GM23338 (cell line): ENCODE results near the gene NRG3. TPM values are rescaled to one million over a fixed set of nuclear protein-coding genes. Genes with fewer than 3 reads are reported as not detected.

Experiments used
- ATAC-seq: fragments of 200-7000 bp; cut with Tn5 transposase; 3 replicates; pipeline ENCODE4 v1.9.1; 2020
- DNase-seq: peaks from one replicate; pipeline ENCODE4 v3.0.0-alpha.2; 2015; ENCODE audit warnings: low spot score
- H2AFZ ChIP-seq: fragments of 200-600 bp; sonication (generic); 2 replicates; pipeline ENCODE4 v1.8.0; 2016; ENCODE audit warnings: antibody characterized with exemption, mild to moderate bottlenecking, moderate library complexity
- H3F3A ChIP-seq: fragments of 200-600 bp; sonication (generic); replicated peaks from 2 replicates; pipeline ENCODE4 v1.8.0; 2017; ENCODE audit warnings: antibody characterized with exemption, mixed run types, low read depth
- H3K27ac ChIP-seq: fragments of 200-600 bp; sonication (generic); 2 replicates; pipeline ENCODE4 v1.6.1; 2016; ENCODE audit warnings: low read depth
- H3K27me3 ChIP-seq: fragments of 200-600 bp; sonication (generic); 2 replicates; pipeline ENCODE4 v1.8.0; 2016; ENCODE audit warnings: mild to moderate bottlenecking, mixed run types, moderate library complexity; ENCODE audit not compliant: insufficient read depth
- H3K36me3 ChIP-seq: fragments of 200-600 bp; sonication (generic); 2 replicates; pipeline ENCODE4 v1.8.0; 2016; ENCODE audit warnings: mild to moderate bottlenecking; ENCODE audit not compliant: insufficient read depth
- H3K4me1 ChIP-seq: fragments of 200-600 bp; sonication (generic); 2 replicates; pipeline ENCODE4 v1.8.0; 2016; ENCODE audit warnings: mild to moderate bottlenecking, moderate library complexity; ENCODE audit not compliant: insufficient read depth
- H3K4me2 ChIP-seq: fragments of 200-600 bp; sonication (generic); 2 replicates; pipeline ENCODE4 v1.7.1; 2017; ENCODE audit warnings: mixed run types
- H3K4me3 ChIP-seq: fragments of 200-600 bp; sonication (generic); 2 replicates; pipeline ENCODE4 v1.6.1; 2016; ENCODE audit warnings: mixed run types
- H3K79me2 ChIP-seq: fragments of 200-600 bp; sonication (generic); replicated peaks from 2 replicates; pipeline ENCODE4 v1.8.0; 2017; ENCODE audit warnings: mild to moderate bottlenecking; ENCODE audit not compliant: insufficient read depth
- H3K9me2 ChIP-seq: fragments of 200-600 bp; sonication (generic); 2 replicates; pipeline ENCODE4 v1.8.0; 2017; ENCODE audit not compliant: insufficient read depth
- H4K20me1 ChIP-seq: fragments of 200-600 bp; sonication (generic); replicated peaks from 2 replicates; pipeline ENCODE4 v1.8.0; 2017; ENCODE audit warnings: mild to moderate bottlenecking; ENCODE audit not compliant: insufficient read depth
- H3K27ac Mint-ChIP-seq: 2 replicates; pipeline ENCODE4 v1.8.0; 2020; ENCODE audit warnings: inconsistent platforms, mild to moderate bottlenecking, moderate library complexity, mixed read lengths
- H3K27me3 Mint-ChIP-seq: 3 replicates; pipeline ENCODE4 v1.8.0; 2022; ENCODE audit warnings: low read depth, mild to moderate bottlenecking, moderate library complexity, mixed read lengths, inconsistent platforms; ENCODE audit not compliant: insufficient read depth, poor library complexity
- H3K36me3 Mint-ChIP-seq: 3 replicates; pipeline ENCODE4 v1.8.0; 2021; ENCODE audit warnings: low read depth, mild to moderate bottlenecking, inconsistent platforms, moderate library complexity, mixed read lengths
- H3K4me1 Mint-ChIP-seq: 3 replicates; pipeline ENCODE4 v1.8.0; 2020; ENCODE audit warnings: mild to moderate bottlenecking, inconsistent platforms, mixed read lengths
- H3K4me3 Mint-ChIP-seq: 3 replicates; pipeline ENCODE4 v1.8.0; 2021; ENCODE audit warnings: moderate library complexity, mild to moderate bottlenecking, inconsistent platforms, mixed read lengths
- H3K9me3 Mint-ChIP-seq: 3 replicates; pipeline ENCODE4 v1.8.0; 2020; ENCODE audit warnings: moderate library complexity, mild to moderate bottlenecking, inconsistent platforms, mixed read lengths
- CREB1 ChIP-seq: fragments of 250-450 bp; sonication (Bioruptor Pico); IDR thresholded peaks from 2 replicates; pipeline ENCODE4 v1.5.0; 2020; ENCODE audit warnings: low read depth, mild to moderate bottlenecking, moderate library complexity
- EZH2 ChIP-seq: fragments of 200-600 bp; sonication (generic); IDR thresholded peaks from one replicate; pipeline ENCODE4 v1.8.0; 2017; ENCODE audit warnings: antibody characterized with exemption, mild to moderate bottlenecking, low read depth; ENCODE audit not compliant: unreplicated experiment
- EZH2phosphoT487 ChIP-seq: fragments of 200-600 bp; sonication (generic); IDR thresholded peaks from one replicate; pipeline ENCODE4 v1.8.1; 2018; ENCODE audit warnings: antibody characterized with exemption; ENCODE audit not compliant: unreplicated experiment
- NANOG ChIP-seq: IDR thresholded peaks from 2 replicates; pipeline ENCODE4 v1.6.1; 2016; ENCODE audit warnings: antibody characterized with exemption, borderline replicate concordance
- POLR2AphosphoS5 ChIP-seq: IDR thresholded peaks from 2 replicates; pipeline ENCODE4 v1.6.1; 2016; ENCODE audit warnings: antibody characterized with exemption, low read depth
- STAT1 ChIP-seq: IDR thresholded peaks from one replicate; pipeline ENCODE4 v1.6.1; 2016; ENCODE audit warnings: antibody characterized with exemption; ENCODE audit not compliant: unreplicated experiment
- ZNF114 ChIP-seq: fragments of 250-450 bp; sonication (Bioruptor Pico); IDR thresholded peaks from 2 replicates; pipeline ENCODE4 v1.5.0; 2020; ENCODE audit warnings: mild to moderate bottlenecking, moderate library complexity
- ZNF331 ChIP-seq: fragments of 250-450 bp; sonication (Bioruptor Pico); IDR thresholded peaks from 2 replicates; pipeline ENCODE4 v1.5.0; 2020; ENCODE audit warnings: low read depth, mild to moderate bottlenecking, moderate library complexity
- polyA plus RNA-seq: library from polyadenylated mRNA; unstranded; fragments of >200 nt; fragmentation: Nextera tagmentation; extraction: Ambion mirVana; gene quantifications from 2 replicates; pipeline ENCODE4 v1.2.1, GENCODE V29; 2016
- total RNA-seq: library from RNA; depleted of rRNA; stranded (reverse); fragments of >200 nt; shearing (Covaris generic); gene quantifications from 2 replicates; pipeline ENCODE4 v1.2.3, GENCODE V29; 2014
- TF ChIP-seq, protein P1 (sequence below): IDR thresholded peaks from one replicate; pipeline ENCODE4 v1.6.1; 2018; ENCODE audit warnings: antibody characterized with exemption; ENCODE audit not compliant: unreplicated experiment
- TF ChIP-seq, protein P2 (sequence below): fragments of 250-450 bp; sonication (Bioruptor Pico); IDR thresholded peaks from 2 replicates; pipeline ENCODE4 v1.5.0; 2020; ENCODE audit warnings: mild to moderate bottlenecking, moderate library complexity
- TF ChIP-seq, protein P3 (sequence below), 2 experiments: fragments of 200-600 bp in 1 of 2; sonication (generic) in 1 of 2; conservative IDR thresholded peaks; 2 replicates each; pipeline versions ENCODE4 v1.5.1 to v1.6.1; 2016 to 2017; ENCODE audit warnings: antibody characterized with exemption in 2 of 2, low read depth in 2 of 2, mild to moderate bottlenecking in 2 of 2, moderate library complexity in 1 of 2

The NRG3 gene
- total and polyA plus RNA-seq, 2 experiments from 2014 or later = 1.9 to 3.9 TPM

DNA sequence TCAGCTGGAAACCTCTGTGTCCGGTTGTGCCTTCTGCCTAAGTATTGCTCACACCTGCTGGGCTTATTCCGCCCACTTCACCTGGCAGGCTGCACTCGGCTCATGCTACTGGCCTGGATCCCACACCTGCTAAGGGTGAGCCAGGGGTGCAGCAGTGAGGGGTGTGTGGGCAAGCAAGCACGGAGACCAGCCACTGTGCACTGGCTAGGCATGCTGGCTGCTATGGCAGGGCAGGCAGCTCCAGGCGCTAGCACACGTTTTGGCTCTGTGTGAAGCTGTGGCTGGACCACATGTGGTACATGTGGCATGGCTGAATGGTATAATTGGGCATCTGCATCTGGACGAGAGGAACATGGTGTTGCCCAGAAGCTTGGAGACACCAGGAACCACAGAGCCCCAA lies 940.7 kb downstream of the NRG3 start:
- H3K9me2 ChIP-seq = no peaks in the 10 kb centered on the region
- ATAC-seq (no peak), DNase-seq (no peak)
- H4K20me1 ChIP-seq = no peaks in the 10 kb centered on the region
- TF ChIP-seq ZNF331 (CRISPR knock-in tag) = no peak
- no peak for TF ChIP-seq POLR2AphosphoS5
- TF ChIP-seq, protein P1, sequence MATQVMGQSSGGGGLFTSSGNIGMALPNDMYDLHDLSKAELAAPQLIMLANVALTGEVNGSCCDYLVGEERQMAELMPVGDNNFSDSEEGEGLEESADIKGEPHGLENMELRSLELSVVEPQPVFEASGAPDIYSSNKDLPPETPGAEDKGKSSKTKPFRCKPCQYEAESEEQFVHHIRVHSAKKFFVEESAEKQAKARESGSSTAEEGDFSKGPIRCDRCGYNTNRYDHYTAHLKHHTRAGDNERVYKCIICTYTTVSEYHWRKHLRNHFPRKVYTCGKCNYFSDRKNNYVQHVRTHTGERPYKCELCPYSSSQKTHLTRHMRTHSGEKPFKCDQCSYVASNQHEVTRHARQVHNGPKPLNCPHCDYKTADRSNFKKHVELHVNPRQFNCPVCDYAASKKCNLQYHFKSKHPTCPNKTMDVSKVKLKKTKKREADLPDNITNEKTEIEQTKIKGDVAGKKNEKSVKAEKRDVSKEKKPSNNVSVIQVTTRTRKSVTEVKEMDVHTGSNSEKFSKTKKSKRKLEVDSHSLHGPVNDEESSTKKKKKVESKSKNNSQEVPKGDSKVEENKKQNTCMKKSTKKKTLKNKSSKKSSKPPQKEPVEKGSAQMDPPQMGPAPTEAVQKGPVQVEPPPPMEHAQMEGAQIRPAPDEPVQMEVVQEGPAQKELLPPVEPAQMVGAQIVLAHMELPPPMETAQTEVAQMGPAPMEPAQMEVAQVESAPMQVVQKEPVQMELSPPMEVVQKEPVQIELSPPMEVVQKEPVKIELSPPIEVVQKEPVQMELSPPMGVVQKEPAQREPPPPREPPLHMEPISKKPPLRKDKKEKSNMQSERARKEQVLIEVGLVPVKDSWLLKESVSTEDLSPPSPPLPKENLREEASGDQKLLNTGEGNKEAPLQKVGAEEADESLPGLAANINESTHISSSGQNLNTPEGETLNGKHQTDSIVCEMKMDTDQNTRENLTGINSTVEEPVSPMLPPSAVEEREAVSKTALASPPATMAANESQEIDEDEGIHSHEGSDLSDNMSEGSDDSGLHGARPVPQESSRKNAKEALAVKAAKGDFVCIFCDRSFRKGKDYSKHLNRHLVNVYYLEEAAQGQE = no peak
- TF ChIP-seq, protein P2, sequence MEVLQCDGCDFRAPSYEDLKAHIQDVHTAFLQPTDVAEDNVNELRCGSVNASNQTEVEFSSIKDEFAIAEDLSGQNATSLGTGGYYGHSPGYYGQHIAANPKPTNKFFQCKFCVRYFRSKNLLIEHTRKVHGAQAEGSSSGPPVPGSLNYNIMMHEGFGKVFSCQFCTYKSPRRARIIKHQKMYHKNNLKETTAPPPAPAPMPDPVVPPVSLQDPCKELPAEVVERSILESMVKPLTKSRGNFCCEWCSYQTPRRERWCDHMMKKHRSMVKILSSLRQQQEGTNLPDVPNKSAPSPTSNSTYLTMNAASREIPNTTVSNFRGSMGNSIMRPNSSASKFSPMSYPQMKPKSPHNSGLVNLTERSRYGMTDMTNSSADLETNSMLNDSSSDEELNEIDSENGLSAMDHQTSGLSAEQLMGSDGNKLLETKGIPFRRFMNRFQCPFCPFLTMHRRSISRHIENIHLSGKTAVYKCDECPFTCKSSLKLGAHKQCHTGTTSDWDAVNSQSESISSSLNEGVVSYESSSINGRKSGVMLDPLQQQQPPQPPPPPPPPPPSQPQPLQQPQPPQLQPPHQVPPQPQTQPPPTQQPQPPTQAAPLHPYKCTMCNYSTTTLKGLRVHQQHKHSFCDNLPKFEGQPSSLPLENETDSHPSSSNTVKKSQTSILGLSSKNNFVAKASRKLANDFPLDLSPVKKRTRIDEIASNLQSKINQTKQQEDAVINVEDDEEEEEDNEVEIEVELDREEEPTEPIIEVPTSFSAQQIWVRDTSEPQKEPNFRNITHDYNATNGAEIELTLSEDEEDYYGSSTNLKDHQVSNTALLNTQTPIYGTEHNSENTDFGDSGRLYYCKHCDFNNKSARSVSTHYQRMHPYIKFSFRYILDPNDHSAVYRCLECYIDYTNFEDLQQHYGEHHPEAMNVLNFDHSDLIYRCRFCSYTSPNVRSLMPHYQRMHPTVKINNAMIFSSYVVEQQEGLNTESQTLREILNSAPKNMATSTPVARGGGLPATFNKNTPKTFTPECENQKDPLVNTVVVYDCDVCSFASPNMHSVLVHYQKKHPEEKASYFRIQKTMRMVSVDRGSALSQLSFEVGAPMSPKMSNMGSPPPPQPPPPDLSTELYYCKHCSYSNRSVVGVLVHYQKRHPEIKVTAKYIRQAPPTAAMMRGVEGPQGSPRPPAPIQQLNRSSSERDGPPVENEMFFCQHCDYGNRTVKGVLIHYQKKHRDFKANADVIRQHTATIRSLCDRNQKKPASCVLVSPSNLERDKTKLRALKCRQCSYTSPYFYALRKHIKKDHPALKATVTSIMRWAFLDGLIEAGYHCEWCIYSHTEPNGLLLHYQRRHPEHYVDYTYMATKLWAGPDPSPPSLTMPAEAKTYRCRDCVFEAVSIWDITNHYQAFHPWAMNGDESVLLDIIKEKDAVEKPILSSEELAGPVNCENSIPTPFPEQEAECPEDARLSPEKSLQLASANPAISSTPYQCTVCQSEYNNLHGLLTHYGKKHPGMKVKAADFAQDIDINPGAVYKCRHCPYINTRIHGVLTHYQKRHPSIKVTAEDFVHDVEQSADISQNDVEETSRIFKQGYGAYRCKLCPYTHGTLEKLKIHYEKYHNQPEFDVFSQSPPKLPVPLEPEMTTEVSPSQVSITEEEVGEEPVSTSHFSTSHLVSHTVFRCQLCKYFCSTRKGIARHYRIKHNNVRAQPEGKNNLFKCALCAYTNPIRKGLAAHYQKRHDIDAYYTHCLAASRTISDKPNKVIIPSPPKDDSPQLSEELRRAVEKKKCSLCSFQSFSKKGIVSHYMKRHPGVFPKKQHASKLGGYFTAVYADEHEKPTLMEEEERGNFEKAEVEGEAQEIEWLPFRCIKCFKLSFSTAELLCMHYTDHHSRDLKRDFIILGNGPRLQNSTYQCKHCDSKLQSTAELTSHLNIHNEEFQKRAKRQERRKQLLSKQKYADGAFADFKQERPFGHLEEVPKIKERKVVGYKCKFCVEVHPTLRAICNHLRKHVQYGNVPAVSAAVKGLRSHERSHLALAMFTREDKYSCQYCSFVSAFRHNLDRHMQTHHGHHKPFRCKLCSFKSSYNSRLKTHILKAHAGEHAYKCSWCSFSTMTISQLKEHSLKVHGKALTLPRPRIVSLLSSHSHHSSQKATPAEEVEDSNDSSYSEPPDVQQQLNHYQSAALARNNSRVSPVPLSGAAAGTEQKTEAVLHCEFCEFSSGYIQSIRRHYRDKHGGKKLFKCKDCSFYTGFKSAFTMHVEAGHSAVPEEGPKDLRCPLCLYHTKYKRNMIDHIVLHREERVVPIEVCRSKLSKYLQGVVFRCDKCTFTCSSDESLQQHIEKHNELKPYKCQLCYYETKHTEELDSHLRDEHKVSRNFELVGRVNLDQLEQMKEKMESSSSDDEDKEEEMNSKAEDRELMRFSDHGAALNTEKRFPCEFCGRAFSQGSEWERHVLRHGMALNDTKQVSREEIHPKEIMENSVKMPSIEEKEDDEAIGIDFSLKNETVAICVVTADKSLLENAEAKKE (CRISPR knock-in tag) = no peak
- TF ChIP-seq EZH2 = no peak
- TF ChIP-seq, protein P3, sequence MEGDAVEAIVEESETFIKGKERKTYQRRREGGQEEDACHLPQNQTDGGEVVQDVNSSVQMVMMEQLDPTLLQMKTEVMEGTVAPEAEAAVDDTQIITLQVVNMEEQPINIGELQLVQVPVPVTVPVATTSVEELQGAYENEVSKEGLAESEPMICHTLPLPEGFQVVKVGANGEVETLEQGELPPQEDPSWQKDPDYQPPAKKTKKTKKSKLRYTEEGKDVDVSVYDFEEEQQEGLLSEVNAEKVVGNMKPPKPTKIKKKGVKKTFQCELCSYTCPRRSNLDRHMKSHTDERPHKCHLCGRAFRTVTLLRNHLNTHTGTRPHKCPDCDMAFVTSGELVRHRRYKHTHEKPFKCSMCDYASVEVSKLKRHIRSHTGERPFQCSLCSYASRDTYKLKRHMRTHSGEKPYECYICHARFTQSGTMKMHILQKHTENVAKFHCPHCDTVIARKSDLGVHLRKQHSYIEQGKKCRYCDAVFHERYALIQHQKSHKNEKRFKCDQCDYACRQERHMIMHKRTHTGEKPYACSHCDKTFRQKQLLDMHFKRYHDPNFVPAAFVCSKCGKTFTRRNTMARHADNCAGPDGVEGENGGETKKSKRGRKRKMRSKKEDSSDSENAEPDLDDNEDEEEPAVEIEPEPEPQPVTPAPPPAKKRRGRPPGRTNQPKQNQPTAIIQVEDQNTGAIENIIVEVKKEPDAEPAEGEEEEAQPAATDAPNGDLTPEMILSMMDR (conservative IDR thresholded peaks at IDR 0.05; ENCODE audit: low read depth in 2 of 2) = no peak
- no peak for TF ChIP-seq CREB1 (CRISPR knock-in tag)
- TF ChIP-seq ZNF114 = no peak
- TF ChIP-seq NANOG = no peak
- no peak for TF ChIP-seq STAT1
- TF ChIP-seq EZH2phosphoT487 = no peak
- H3K36me3 ChIP-seq = no peaks in the 10 kb centered on the region
- H3K27me3 ChIP-seq = no peaks in the 10 kb centered on the region
- Mint-ChIP-seq H3K4me3 (no peak overlapping the region), H3K36me3 (peaks cover 2% of the 10 kb centered on the region; the same call in 2 of the 3 replicates), H3K4me1 (no peaks in the 10 kb centered on the region; the same call in 2 of the 3 replicates), H3K27ac (no peak overlapping the region), H3K27me3 (no peaks in the 10 kb centered on the region), H3K9me3 (peaks cover 8% of the 10 kb centered on the region; the same call in 2 of the 3 replicates)
- H3K4me1 ChIP-seq = no peaks in the 10 kb centered on the region
- H3K4me3 ChIP-seq = no peak overlapping the region
- no peaks in the 10 kb centered on the region for H3F3A ChIP-seq
- no peaks in the 10 kb centered on the region for H3K79me2 ChIP-seq
- no peak overlapping the region for H3K27ac ChIP-seq
- no peak overlapping the region for H3K4me2 ChIP-seq
- no peak overlapping the region for H2AFZ ChIP-seq
